ENCODE data around the gene ZHX3.

ZHX3 gene

DNA sequence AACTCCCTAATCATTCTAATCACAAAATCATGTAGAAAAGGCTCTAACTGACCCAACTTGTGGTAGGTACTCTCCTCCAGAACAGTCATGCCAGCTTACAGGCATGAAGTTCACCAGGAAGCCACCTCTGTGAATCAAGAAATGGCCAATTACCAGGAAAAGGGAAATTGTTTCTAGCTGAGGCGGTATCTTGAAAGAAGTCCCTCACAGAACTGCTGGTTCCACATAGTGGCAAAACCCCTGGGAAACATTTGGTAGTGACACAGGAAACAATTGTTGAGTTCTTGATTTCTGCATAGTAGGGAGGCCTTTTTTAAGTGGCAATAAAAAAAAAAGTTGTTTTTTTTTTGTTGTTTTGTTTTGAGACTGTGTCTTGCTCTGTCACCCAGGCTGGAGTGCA is 3.4 kb upstream of the ZHX3 start:
- TF ChIP-seq, protein P1, sequence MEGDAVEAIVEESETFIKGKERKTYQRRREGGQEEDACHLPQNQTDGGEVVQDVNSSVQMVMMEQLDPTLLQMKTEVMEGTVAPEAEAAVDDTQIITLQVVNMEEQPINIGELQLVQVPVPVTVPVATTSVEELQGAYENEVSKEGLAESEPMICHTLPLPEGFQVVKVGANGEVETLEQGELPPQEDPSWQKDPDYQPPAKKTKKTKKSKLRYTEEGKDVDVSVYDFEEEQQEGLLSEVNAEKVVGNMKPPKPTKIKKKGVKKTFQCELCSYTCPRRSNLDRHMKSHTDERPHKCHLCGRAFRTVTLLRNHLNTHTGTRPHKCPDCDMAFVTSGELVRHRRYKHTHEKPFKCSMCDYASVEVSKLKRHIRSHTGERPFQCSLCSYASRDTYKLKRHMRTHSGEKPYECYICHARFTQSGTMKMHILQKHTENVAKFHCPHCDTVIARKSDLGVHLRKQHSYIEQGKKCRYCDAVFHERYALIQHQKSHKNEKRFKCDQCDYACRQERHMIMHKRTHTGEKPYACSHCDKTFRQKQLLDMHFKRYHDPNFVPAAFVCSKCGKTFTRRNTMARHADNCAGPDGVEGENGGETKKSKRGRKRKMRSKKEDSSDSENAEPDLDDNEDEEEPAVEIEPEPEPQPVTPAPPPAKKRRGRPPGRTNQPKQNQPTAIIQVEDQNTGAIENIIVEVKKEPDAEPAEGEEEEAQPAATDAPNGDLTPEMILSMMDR (IDR thresholded peaks at IDR 0.05; ENCODE audit: low read depth, low read length, missing control alignments) = no peak
- Histone ChIP-seq H3K4me3 (ENCODE audit: low read depth, low read length) (no peak overlapping the region), H3K27ac (no peak overlapping the region), H3K36me3 (replicated peaks) (no peaks in the 10 kb centered on the region), H3K27me3 (replicated peaks) (no peaks in the 10 kb centered on the region)
- DNase-seq = no peak
- in situ Hi-C loops (cut with HindIII; ENCODE audit: low pct_ligation_motif_present, low sequenced_read_pairs) = no loop called here

DNA sequence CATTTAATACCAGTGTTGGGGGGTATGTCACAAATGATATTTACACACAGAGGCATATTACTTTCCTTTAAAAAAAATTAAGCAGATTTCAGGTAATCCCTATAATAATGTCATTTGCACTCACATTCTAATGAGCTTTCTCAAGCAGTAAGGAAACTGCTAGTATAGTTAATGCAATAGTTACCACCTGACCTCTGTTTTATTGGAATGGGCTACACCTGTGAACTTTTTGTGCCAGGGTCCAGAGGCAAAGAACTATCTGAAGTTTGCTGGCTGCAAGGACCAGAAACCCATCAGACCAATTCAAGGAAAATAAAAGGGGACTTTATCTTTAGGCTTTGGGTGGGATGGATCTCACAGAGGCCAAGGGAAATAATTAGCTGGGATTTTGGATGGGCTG is 2.9 kb upstream of the ZHX3 start:
- Histone ChIP-seq H3K27ac (no peak overlapping the region), H3K36me3 (replicated peaks) (no peaks in the 10 kb centered on the region), H3K27me3 (replicated peaks) (no peaks in the 10 kb centered on the region), H3K4me3 (ENCODE audit: low read depth, low read length) (no peak overlapping the region)
- TF ChIP-seq, protein P1 (IDR thresholded peaks at IDR 0.05; ENCODE audit: low read depth, low read length, missing control alignments) = no peak
- DNase-seq = no peak
- in situ Hi-C loops (cut with HindIII; ENCODE audit: low pct_ligation_motif_present, low sequenced_read_pairs) = no loop called here

DNA sequence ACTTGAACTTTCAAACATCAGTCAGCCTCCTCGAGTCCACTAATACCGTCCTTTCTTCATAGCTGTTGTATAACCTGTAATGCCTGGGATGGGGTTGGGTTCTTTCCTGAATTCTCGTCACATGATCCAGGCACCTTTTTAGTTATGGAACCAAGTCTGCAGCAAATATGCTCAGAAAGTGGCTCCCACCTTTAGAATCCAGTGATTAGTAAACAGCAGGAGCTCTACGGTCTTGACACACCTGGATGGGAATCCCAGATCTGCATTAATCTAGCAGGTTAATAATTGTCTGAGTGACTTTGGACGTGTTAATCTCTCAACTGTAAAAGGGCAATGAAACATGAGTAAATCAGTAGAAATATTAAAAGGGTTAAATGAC is 729 bp upstream of the ZHX3 start:
- in situ Hi-C loops (cut with HindIII; ENCODE audit: low pct_ligation_motif_present, low sequenced_read_pairs) = no loop called here
- DNase-seq = no peak
- H3K36me3 ChIP-seq (replicated peaks) = no peaks in the 10 kb centered on the region
- TF ChIP-seq, protein P1 (IDR thresholded peaks at IDR 0.05; ENCODE audit: low read depth, low read length, missing control alignments) = no peak
- no peaks in the 10 kb centered on the region for H3K27me3 ChIP-seq (replicated peaks)
- H3K4me3 ChIP-seq (ENCODE audit: low read depth, low read length) = no peak overlapping the region
- no peak overlapping the region for H3K27ac ChIP-seq

DNA sequence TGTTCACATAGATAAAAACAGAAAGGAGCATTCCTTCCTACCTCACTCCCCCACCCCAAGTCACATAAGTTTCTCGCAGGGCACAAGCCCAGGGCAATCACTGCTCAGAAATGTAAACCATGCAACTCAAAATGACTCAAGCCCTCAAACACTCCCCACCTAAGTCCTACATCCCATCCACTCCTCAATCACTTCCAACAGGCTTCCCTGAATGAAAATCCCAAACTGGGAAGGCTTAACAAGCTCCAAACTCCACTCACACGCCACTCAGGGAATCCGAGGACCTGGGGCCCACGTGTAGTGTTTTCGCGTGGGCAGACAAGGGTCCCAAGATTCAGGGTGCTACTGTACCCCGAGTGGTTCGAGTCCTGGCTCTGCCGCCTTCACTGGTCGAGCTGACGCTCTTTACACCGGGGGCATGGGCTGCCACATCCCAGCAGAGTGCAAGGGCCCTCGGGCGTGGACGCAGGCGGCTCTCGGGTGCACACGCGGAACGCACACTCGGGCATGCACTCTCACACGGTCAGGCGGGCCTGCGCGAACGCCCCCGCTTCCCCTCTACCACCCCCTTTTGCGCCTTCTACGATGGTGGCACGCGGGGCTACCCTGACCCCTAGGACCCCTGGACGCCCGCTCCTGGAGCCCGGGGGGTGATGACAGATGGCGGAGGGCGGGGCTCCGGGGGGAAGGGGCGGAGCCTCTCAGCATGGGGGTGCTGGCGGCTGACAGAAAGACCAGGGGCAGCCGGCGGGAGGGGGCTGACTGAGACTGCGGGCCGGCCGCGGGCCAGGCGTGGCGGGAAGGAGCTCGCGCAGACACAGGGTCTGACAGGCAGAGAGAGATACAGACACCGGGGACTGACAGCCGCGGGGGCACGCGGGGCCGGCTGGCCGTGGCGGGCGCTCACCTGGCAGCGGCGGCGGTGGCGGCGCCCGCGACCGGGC is 657 bp downstream of the ZHX3 start:
- in situ Hi-C loops (cut with HindIII; ENCODE audit: low pct_ligation_motif_present, low sequenced_read_pairs) = no loop called here
- TF ChIP-seq, protein P1 (IDR thresholded peaks at IDR 0.05; ENCODE audit: low read depth, low read length, missing control alignments) = no peak
- Histone ChIP-seq H3K27ac (peak overlapping the region; percentile 89), H3K4me3 (ENCODE audit: low read depth, low read length) (peak overlapping the region; percentile 72), H3K27me3 (replicated peaks) (no peaks in the 10 kb centered on the region), H3K36me3 (replicated peaks) (no peaks in the 10 kb centered on the region)
- peak; percentile 71 for DNase-seq

DNA sequence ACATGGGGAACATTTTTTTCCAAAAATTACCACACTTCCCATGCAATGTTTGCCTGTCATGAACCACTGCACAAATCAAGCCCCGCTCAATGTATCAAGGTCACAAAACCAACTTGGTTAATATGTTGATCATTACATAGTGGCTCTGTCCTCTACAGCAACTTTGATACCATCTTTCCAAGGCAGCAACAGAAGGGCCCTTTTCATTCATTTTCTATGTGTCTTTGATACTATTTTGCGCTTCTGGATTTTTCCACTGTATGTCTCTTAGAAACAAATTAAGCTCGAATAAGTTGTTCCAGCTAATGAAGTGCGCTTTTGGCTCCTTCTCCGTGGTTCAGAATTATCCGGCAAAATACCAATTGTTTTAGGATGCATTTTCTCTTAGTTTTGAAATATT is 1.5 kb downstream of the ZHX3 start:
- in situ Hi-C loops (cut with HindIII; ENCODE audit: low pct_ligation_motif_present, low sequenced_read_pairs) = no loop called here
- Histone ChIP-seq H3K4me3 (ENCODE audit: low read depth, low read length) (peak overlapping the region; percentile 72), H3K36me3 (replicated peaks) (no peaks in the 10 kb centered on the region), H3K27me3 (replicated peaks) (no peaks in the 10 kb centered on the region), H3K27ac (peak overlapping the region; percentile 89)
- no peak for DNase-seq
- TF ChIP-seq, protein P1 (IDR thresholded peaks at IDR 0.05; ENCODE audit: low read depth, low read length, missing control alignments) = no peak

Measured in brain microvascular endothelial cell (primary cell).